Loucy (cell line): Measurements from ENCODE around the gene OR8D1.

Experiments used
- CTCF ChIP-seq: fragments of 200-600 bp; sonication (generic); conservative IDR thresholded peaks from 2 replicates; pipeline ENCODE4 v1.5.1; 2014; ENCODE audit warnings: mild to moderate bottlenecking, antibody characterized with exemption, low read length
- EZH2phosphoT487 ChIP-seq: fragments of 200-600 bp; IDR thresholded peaks from 2 replicates; pipeline ENCODE4 v1.6.1; 2018; ENCODE audit warnings: antibody characterized with exemption, mild to moderate bottlenecking, moderate library complexity, borderline replicate concordance

DNA sequence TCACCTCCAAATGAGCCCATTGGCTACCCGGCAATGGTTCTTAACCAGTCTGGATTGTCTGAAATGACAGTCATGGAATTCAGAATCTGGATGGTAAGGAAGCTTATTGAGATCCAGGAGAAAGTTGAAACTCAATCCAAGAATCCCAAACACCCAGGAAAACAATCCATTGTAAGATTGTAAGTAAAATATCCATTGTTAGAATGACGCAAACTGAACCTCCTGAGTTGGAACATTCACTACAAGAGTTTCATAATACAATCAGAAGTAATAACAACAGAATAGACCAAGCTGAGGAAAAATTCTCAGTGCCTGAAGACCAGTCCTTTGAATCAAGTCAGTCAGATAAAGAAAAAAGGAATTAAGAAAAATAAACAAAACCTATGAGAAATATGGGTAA, 35.5 kb downstream of the OR8D1 start:
- TF ChIP-seq CTCF (no peak), EZH2phosphoT487 (no peak)
